Neural cell (in vitro differentiated cells): ENCODE results near the gene ZNF425.

Experiments used
- CTCF ChIP-seq: fragments of 450-650 bp; IDR thresholded peaks from 2 replicates; pipeline ENCODE4 v1.5.1; 2014; ENCODE audit warnings: antibody characterized with exemption, mild to moderate bottlenecking, moderate library complexity; ENCODE audit not compliant: poor library complexity, severe bottlenecking
- EP300 ChIP-seq: fragments of 450-650 bp; conservative IDR thresholded peaks from 2 replicates; pipeline ENCODE4 v1.6.1; 2014; ENCODE audit warnings: antibody characterized with exemption, mild to moderate bottlenecking, moderate library complexity; ENCODE audit not compliant: poor library complexity, severe bottlenecking
- EZH2 ChIP-seq: fragments of 200-600, 300-800 bp; shearing (Covaris generic), sonication (generic); IDR thresholded peaks from 2 replicates; pipeline ENCODE4 v1.6.1; 2014; ENCODE audit warnings: antibody characterized with exemption, low read length, borderline replicate concordance, mild to moderate bottlenecking; ENCODE audit not compliant: insufficient read depth, poor library complexity, severe bottlenecking
- MXI1 ChIP-seq: fragments of 450-650 bp; conservative IDR thresholded peaks from 2 replicates; pipeline ENCODE4 v1.6.1; 2014; ENCODE audit warnings: antibody characterized with exemption, mild to moderate bottlenecking; ENCODE audit not compliant: poor library complexity, severe bottlenecking
- POLR2AphosphoS5 ChIP-seq: IDR thresholded peaks from 2 replicates; pipeline ENCODE4 v1.6.1; 2012
- RAD21 ChIP-seq: fragments of 450-650 bp; conservative IDR thresholded peaks from 2 replicates; pipeline ENCODE4 v1.6.1; 2014; ENCODE audit warnings: antibody characterized with exemption, mild to moderate bottlenecking, moderate library complexity
- REST ChIP-seq: IDR thresholded peaks from 2 replicates; pipeline ENCODE4 v1.6.1; 2012; ENCODE audit warnings: borderline replicate concordance
- SMC3 ChIP-seq: fragments of 450-650 bp; conservative IDR thresholded peaks from 2 replicates; pipeline ENCODE4 v1.6.1; 2014; ENCODE audit warnings: antibody characterized with exemption, mild to moderate bottlenecking, moderate library complexity; ENCODE audit not compliant: poor library complexity
- TAF1 ChIP-seq: IDR thresholded peaks from 2 replicates; pipeline ENCODE4 v1.6.1; 2012; ENCODE audit warnings: low read depth

GRCh38 chr7:149104749-149105148 is 21.4 kb downstream of the ZNF425 start:
- TF ChIP-seq CTCF (no peak), EP300 (no peak), REST (no peak), POLR2AphosphoS5 (no peak), EZH2 (no peak), MXI1 (no peak), SMC3 (no peak), TAF1 (no peak), RAD21 (no peak)
